HG03060 (cell line): Measurements from ENCODE around the gene ATAD2B.
A peak's percentile ranks its signal among the peaks of the same experiment; 100 is the strongest.
"Not testable (repeated sequence)": the region's sequence is repeated elsewhere in the genome, so short reads cannot be mapped to it uniquely, and the experiment has no call there.

Experiments used
- ATAC-seq: cut with Tn5 transposase; IDR thresholded peaks from one replicate; pipeline ENCODE4 v1.9.1; 2021; ENCODE audit warnings: low read depth, moderate number of reproducible peaks; ENCODE audit not compliant: unreplicated experiment

ATAD2B gene

DNA sequence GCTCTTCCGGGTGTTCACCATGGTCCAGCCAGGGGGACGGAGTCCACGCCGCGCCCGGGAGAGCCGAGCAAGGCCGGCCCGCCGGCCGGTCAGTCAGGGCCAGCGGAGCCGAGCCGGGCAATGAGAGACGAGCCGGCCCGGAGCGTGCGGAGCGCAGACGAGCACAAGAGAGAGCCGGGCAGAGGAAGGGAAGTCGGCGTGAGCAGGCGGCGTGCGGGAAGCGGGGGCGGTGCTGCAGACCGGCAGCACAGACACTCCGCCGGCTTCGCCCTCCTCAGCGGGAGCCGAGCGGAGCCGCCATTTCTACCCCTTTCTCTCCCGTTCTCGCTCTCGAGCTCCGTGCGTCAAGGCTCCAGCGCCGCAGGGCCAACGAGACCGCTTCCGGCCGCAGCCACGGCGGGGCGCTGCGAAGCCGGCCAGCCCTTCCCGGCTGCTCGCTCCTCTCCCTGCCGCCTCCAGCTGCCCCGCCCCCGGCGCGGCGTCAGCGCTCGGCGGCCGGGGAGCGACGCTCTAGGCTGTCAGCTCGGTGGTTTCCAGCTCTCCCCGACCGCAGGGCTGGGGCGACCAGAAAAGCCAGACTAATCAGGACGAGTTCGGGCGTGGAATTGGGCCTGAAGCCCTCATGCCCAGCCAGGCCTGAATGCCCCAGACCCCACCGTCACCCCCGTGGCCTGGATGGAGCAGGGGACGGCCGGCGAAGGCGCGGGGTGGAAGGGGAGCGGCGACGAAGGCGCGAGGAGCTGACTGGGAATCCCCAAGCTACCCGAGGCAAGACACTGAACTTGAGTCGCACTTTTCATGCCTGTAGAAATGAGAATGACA, at the start of gene ATAD2B:
TSS of gene ATAD2B (minus strand) at position 374 of the 822 bp plus-strand sequence. CDS start at position 21, 353 bp downstream.
- ATAC-seq = peak; percentile 38

DNA sequence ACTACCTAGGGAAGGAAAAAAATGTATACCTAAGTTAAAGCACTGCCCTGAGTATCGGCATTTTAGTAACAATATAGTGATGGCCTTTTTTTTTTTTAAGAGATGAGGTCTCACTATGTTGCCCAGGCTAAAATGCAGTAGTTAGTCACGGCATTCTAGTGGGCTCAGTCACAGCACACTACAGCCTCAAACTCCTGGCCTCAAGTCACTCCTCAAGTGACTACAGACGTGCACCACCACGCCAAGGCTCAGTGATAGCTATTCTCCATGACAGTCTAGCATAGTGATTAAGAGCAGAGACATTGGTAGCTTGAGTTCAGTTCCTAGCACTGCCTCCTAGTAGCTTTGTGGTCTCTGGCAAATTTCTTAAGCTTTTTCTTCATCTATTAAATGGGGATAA, 40.9 kb upstream of the ATAD2B start:
- no peak for ATAC-seq

DNA sequence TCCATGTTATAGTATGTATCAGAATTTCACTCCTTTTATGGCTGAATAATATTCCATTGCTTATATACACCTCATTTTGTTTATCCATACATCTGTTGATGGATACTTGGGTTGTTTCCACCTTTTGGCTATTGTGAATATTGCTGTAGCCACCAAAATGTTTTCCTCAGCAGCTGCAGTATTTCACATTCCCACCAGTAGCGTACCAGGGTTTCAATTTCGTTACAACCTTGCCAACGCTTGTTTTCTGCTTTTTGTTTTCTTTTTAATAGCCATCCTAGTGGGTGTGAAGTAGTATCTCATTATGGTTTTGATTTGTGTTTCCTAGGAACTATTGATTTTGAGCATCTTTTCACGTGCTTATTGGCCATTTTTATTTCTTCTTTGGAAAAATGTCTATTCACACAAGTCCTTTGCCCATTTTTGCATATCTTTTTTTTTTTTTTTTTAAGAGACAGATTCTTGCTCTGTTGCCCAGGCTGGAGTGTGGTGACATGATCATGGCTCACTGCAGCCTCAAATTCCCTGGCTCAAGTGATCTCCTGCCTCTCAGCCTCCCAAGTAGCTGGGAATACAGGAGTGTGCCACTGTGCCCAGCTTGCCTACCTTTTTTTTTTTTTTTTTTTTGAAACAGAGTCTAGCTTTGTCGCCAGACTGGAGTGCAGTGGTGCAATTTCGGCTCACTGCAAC, 27.5 kb upstream of the ATAD2B start:
- no peak for ATAC-seq

DNA sequence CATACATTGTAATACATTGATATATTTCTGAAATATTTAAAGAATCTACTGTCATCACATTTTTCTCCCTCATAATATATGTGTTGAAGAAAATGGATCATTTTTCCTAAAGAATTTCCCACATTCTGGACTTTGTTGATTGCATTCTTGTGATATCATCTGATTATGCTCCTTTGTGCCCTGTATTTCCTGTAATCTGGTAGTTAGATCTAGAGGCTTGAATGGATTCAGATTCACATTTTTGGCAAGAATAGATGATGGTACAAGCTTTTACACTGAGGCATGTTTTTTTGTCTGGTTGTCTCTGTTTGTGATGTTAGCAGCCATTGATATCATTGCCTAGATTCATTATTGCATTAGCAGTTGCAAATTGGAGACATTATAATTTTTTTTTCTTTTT, 26.7 kb upstream of the ATAD2B start:
- ATAC-seq = no peak

DNA sequence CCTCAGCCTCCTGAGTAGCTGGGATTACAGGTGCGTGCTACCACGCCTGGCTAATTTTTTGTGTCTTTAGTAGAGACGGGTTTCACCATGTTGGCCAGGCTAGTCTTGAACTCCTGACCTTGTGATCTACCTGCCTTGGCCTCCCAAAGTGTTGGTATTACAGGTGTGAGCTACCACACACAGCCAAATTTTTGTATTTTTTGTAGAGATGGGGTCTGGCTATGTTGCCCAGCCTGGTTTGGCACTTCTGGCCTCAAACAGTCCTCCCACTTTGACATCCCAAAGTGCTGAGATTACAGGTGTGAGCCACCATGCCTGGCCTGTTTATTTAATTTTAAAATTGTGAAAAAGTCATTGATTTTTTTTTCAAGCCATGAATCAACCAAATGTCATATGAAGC, 25.6 kb upstream of the ATAD2B start:
- not testable (repeated sequence) for ATAC-seq

DNA sequence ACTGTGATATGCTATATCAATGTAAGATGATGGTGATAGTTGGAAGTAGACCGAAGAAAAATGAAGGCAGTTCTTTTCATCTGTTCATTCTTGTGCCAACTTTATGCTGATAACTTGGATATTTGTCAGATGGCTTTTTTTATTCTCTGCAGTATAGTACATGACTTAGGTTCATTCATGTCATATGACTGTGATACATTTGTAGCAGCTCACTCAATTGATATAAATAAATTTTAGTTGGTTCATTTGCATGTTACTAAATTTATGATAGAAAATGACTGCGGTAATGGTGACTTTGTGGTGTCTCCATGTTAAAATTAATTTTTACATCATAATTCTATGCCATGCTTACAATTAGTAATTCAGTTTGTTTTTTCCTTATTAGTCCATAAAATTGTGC, 20.4 kb upstream of the ATAD2B start:
- no peak for ATAC-seq

DNA sequence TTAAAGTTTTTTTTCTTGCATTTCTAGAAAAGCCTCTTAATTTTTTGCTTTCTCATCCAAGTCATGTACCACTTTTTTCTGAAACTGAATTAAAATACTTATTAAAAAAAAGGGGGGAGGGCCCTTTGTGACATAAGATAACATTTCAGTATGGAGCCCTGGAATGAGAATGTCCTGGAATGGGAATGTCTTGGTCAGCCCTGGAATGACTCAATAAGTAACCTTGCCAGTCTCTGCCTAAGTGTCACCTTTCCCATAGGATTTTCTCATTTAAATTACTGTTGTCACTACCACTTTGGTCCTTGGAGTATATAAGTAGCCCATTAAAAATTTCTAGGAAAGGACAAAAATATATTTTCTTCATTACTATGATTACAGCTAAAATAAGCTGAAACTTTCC, 18.1 kb upstream of the ATAD2B start:
- no peak for ATAC-seq

DNA sequence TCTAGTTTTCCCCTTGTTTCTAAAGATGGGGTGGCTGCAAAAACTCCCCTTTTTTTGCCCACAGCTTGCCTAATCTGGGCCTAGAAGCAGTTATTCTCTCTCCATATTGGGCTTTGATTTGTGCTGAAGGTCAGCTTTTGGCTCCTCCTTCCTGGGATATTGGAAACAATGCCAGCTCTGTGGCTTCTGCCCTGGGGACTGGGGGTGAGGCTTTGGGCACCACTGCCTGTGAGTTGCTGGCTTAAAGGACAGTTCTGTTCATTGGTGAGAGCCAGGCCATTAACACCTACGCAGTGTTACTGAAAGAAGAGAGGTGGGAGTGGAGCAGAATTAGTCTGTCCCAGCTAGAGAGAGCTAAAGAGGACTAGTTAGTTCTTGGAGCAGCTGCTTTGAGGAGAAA, 17.6 kb upstream of the ATAD2B start:
- ATAC-seq = no peak

DNA sequence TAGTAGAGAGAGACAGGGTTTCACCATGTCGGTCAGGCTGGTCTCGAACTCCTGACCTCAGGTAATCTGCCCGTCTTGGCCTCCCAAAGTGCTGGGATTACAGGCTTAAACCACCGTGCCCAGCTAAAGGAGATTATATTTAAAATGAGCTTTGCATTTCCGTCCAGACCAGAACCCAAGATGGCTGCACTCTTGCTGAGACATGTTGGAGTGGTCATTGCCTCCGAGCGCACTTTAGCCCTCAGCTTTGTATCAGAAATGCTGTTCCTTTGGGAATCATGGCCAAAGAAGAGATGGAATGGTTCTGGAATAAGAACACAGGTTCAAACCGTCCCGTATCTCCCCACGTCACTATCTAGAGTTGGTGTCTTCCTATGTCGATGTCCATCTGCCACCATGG, 16.7 kb upstream of the ATAD2B start:
- no peak for ATAC-seq

DNA sequence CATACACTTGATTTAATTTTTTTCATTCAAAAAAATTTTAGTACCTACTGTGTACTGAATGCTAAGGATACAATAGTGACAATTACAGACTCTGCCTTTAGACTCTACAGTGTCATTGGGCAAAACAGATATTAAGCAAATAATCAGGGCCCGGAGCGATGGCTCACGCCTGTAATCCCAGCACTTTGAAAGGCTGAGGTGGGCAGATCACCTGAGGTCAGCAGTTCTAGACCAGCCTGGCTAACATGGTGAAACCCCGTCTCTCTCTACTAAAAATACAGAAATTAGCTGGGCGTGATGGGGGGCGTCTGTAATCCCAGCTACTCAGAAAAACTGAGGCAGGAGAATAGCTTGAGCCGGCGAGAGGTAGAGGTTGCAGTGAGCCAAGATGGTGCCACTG, 14.7 kb upstream of the ATAD2B start:
- no peak for ATAC-seq

DNA sequence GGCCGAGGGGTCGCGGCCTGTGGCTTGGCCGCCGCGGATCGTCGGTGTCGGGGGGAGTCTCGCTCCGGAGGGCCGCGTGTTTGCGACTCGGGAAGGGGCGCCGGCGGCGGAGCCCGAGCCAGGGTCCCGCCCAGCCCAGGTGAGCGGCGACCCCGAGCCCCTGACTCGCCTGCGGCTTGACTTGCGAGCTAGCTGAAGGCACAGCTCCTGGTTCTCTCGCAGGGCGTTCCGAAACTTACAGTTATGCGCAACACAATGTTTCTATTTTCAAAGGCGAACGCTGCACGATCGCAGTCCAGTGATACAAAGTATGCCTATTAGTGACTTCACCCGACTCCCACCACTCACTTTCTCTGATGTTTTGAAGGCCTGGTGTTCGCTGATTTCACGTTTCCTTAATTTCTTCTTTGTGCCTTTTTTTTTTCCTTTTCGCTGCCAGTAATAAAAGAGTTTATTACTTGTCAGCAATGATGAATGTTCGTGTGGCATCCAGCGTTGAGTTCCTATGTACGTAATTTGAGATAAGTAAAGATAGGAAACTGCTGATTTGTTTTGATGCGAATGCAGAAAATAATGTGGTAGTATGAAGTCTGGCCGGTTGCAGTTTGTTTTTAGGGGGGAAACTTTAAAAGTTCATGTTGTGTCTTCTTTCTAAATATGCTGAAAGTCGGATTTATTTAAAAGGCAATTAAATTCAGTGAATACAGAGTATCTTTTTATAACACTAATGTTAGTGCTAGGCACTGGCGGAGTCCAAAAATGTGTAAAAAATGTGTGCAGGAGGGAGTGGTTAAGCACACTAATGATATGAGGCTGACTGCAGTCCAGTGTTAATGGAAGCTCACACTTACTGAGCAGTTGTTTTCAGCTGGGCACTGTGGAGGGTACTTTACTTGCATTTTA, 14.0 kb upstream of the ATAD2B start:
- ATAC-seq = peak; percentile 39

DNA sequence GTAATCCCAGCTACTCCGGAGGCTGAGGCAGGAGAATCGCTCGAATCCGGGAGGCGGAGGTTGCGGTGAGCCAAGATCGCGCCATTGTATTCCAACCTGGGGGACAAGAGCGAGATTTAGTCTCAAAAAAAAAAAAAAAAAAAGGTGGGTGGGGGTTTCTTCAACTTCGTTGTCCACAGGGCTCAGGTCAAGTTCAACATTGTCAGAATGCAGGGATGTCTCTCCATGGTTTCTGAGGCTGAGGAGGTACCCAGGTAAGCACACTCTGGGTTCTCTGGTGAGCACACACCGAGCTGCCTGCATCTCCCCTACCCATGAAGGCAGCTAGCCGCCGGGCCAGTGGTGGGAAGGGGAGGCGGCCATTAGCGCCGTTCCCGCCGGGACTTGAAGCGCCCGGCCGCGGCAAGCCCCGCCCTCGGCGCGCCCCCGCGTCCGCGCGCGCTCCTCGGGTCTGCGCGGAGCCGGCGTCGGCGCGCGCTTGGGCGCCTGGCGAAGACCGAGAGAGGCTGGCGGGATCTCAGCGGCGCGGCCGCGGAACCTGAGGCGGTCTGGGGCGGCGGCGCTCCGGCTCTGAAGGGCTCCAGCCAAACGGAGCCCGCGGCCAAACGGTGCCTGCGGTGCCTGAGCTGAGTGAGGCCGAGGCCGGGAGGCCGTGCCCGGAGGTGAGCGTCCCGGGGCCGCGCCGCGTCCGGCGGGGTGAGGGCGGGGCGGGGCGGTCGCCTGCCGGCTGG, 13.2 kb upstream of the ATAD2B start, which contains the start of gene UBXN2A:
TSS of gene UBXN2A (plus strand) at position 477 of the 731 bp plus-strand sequence. CDS start 17,852 bp downstream, outside the sequence.
- peak; percentile 35 for ATAC-seq

DNA sequence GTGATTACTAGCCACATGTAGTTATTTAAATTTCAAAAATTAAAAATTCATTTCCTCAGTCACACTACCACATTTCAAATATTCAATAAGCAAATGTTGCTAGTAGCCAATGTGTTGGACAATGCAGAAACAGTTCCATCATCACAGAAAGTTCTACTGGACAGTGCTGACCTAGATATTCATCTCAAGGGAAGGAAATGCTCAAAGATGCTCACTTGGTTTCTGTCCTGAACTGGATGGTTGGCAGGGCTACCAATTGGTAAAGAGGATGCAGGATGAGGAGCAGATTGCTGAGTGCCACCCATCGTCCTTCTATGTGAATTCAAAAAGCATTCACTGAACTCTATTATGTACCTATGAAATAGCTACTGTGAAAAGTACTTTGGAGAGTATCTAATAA, 7.3 kb upstream of the ATAD2B start:
- ATAC-seq = no peak

DNA sequence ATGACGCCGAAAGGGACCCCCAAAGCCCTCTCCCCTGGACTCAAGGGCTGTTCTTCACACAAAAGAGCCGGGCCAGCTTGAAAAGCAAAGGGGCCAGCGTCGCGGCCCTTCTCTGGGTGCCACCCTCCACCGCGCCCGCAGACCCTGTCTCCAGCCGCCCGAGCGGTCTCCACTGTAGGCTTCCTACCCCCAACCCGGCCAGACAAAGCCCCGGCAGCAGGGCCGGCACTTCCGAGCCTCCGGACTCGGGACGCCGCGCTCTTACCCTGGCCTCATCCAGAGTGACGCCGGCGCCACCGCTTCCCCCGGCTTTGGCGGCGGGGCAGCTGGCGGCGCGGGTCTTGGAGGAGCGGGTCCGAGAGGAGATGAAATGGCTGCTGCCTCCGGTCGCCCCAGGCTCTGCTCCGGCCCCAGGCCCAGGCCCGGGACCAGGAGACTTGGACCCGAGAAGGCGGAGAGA, 603 bp downstream of the ATAD2B start:
- peak; percentile 7 for ATAC-seq

DNA sequence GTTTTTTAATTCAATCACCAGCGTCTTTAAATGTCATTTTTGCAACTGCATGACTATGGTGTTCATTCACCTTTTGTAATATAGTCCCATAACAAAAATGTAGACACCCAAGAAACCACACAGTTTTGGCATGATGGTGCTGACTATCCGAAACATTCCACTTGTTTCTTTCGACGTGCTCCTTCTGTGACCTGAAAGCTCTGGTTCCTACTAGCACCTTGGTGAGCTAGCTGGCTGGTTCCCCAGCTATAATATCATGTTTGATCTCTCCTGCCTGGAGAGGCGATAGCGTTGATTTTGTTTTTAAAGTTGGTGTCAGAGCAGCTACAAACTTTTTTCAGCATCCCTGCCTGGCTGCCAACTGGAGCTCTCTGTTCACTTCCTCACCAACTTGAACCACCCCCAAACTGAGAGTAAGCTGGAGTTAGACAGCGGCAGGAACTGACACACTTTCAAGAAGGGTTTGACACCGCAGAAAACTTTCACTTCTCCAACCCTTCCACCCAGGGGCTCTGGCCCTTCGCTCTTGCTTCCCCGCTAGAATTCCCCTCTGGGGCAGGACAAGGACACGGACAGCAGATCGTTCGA, 1.1 kb downstream of the ATAD2B start:
- ATAC-seq = peak; percentile 43

DNA sequence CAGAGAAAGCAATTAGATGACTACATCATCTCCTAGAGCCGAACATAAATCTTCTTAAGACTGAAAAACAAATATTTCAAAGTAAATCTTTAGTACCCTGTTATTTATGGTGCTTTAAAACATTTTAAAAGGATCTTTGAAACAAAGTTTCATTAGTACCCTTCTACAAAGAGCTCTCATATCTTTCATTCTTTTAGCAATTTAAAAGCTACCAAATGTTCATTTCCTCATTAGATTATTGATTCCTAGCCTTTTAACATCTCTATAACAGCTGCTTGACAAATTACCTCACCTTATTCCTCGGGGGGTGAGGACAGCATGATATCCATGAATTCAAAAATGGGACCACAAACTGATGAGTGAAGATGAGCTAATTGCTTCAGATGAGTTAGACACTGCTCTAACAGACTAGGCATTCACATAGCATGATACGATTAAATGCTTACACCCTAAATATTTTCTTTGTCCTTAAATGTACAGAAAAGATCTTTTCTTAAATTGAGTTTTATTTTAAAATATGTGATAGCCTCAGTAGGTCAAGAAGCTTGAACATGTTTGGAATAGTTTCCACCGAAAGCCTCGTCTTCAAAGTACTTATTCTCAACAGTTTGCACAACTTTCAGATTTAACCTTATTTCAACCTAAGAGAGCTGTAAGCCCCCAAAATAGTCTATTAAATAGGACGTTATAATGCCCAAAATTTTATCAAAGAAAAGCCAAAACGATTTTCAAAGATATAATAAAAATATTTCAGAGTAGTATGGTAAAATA, 2.1 kb downstream of the ATAD2B start:
- no peak for ATAC-seq

DNA sequence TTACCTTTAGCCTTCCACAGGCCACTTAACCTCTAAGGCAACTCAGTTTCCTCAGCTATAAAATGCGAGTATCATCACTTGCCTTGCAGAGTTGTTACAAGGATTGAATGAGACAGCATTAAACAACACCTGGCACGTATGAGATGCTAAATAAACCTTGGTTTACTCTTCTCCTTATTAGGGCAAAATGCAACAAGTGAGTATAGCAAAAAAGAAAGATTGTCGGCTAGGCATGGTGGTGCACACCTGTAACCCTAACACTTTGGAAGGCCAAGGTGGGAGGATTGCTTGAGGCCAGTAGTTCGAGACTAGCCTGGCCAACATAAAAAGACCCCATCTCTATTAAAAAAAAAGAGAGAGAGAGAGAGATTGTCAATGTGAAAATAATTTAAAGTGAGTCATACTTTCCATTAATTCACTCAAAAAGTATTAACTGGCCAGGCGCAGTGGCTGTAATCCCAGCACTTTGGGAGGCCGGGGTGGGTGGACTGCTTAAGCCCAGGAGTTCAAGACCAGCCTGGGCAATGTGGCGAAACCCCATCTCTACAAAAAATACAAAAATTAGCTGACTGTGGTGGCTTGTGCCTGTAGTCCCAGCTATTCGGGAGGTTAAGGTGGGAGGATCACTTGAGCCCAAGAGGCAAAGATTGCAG, 8.0 kb downstream of the ATAD2B start:
- no peak for ATAC-seq

DNA sequence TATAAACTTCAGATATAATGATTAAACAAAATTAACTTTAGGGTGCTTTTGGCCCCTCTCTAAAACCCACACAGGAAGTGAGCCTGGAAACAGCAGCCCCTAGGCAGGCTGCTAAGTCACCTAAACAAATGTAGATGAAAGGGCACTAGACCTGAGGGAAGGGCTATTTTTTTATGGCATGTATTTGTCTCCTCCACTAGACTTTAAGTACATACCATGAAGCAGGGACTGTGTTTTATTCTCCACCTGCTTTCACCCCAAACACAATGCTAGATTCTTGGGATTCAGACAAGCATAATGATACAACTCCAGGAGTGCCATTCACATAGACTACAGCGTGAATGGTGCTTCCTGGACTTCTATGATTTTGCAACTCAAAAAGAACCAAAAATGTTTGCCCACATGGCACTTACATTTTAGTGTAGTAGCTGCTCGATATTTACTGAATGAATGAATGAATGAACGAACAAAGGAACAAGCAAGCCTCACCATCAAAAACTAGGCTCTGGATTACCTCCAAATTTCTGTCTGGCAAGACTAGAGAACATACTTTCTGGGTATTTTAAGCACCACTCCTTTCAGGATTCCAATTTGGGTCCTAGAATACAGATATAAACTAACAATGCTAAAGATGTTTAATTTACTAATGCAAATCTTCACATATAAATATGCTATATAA, 10.1 kb downstream of the ATAD2B start:
- ATAC-seq = no peak
